HEK293T (cell line): ENCODE measurements around the gene CELSR1.

ENCODE experiments used
- BHLHE40 ChIP-seq: fragments of 450-650 bp; IDR thresholded peaks from 2 replicates; pipeline ENCODE4 v1.6.1; 2016; ENCODE audit warnings: mild to moderate bottlenecking, moderate library complexity, borderline replicate concordance
- ELF4 ChIP-seq: fragments of 450-650 bp; IDR thresholded peaks from 2 replicates; pipeline ENCODE4 v1.6.1; 2017; ENCODE audit warnings: antibody characterized with exemption
- FOXA1 ChIP-seq: fragments of 450-650 bp; IDR thresholded peaks from 2 replicates; pipeline ENCODE4 v1.6.1; 2016; ENCODE audit warnings: mild to moderate bottlenecking
- FOXK2 ChIP-seq: fragments of 450-650 bp; IDR thresholded peaks from 2 replicates; pipeline ENCODE4 v1.6.1; 2016; ENCODE audit warnings: mild to moderate bottlenecking
- FOXM1 ChIP-seq: fragments of 450-650 bp; IDR thresholded peaks from 2 replicates; pipeline ENCODE4 v1.6.1; 2017; ENCODE audit warnings: mild to moderate bottlenecking, borderline replicate concordance
- HDGF ChIP-seq: fragments of 450-650 bp; IDR thresholded peaks from 2 replicates; pipeline ENCODE4 v1.6.1; 2017; ENCODE audit warnings: antibody characterized with exemption, borderline replicate concordance
- L3MBTL2 ChIP-seq: fragments of 450-650 bp; conservative IDR thresholded peaks from 2 replicates; pipeline ENCODE4 v1.6.1; 2016; ENCODE audit warnings: mild to moderate bottlenecking
- SP1 ChIP-seq: fragments of 450-650 bp; IDR thresholded peaks from 2 replicates; pipeline ENCODE4 v1.6.1; 2017
- SUZ12 ChIP-seq: fragments of 450-650 bp; IDR thresholded peaks from 2 replicates; pipeline ENCODE4 v1.6.1; 2016; ENCODE audit warnings: mild to moderate bottlenecking
- TARDBP ChIP-seq: fragments of 450-650 bp; IDR thresholded peaks from 2 replicates; pipeline ENCODE4 v1.6.1; 2016
- ZNF384 ChIP-seq: fragments of 450-650 bp; IDR thresholded peaks from 2 replicates; pipeline ENCODE4 v1.6.1; 2016
- TF ChIP-seq, protein P1 (sequence below): fragments of 450-650 bp; IDR thresholded peaks from 2 replicates; pipeline ENCODE4 v1.6.1; 2016

DNA sequence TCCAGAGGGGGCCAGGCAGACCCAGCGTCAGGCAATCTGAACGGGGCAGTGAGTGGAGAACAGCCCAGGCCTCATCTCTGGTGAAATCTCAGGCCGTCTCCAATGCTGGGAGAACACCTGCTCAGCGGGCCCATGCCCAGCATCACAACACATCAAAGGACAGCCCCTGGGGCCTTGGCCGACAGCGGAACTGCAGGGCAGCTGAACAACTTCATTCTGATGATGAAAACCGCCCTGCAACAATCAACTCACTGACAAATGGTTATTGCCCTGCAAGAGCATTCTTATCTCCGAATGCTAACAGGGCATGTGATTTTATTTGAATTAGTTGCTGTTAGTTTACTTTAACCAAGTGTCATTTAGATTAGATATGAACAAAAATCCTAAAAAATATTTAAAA is 14.6 kb downstream of the CELSR1 start:
- TF ChIP-seq ZNF384, result no peak
- no peak for TF ChIP-seq L3MBTL2
- TF ChIP-seq HDGF, result no peak
- TF ChIP-seq SUZ12, result no peak
- TF ChIP-seq, protein P1, sequence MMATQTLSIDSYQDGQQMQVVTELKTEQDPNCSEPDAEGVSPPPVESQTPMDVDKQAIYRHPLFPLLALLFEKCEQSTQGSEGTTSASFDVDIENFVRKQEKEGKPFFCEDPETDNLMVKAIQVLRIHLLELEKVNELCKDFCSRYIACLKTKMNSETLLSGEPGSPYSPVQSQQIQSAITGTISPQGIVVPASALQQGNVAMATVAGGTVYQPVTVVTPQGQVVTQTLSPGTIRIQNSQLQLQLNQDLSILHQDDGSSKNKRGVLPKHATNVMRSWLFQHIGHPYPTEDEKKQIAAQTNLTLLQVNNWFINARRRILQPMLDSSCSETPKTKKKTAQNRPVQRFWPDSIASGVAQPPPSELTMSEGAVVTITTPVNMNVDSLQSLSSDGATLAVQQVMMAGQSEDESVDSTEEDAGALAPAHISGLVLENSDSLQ, result no peak
- TF ChIP-seq BHLHE40, result no peak
- TF ChIP-seq FOXM1, result no peak
- no peak for TF ChIP-seq FOXK2
- no peak for TF ChIP-seq FOXA1
- no peak for TF ChIP-seq SP1
- TF ChIP-seq TARDBP, result no peak
- TF ChIP-seq ELF4, result no peak
